GM23338 (cell line): Measurements from ENCODE around the gene CENPH.

ENCODE experiments used
- CTCF ChIP-seq, 2 experiments: fragments of 200-600 bp in 1 of 2; sonication (generic) in 1 of 2; conservative IDR thresholded peaks; 2 replicates each; pipeline versions ENCODE4 v1.5.1 to v1.6.1; 2016 to 2017; ENCODE audit warnings: antibody characterized with exemption in 2 of 2, low read depth in 2 of 2, mild to moderate bottlenecking in 2 of 2, moderate library complexity in 1 of 2
- EZH2 ChIP-seq: fragments of 200-600 bp; sonication (generic); IDR thresholded peaks from one replicate; pipeline ENCODE4 v1.8.0; 2017; ENCODE audit warnings: antibody characterized with exemption, mild to moderate bottlenecking, low read depth; ENCODE audit not compliant: unreplicated experiment

GRCh38 chr5:69188811-69189161 is 597 bp upstream of the CENPH start:
- TF ChIP-seq CTCF (conservative IDR thresholded peaks at IDR 0.05; ENCODE audit: low read depth in 2 of 2) (no peak), EZH2 (no peak)
